HepG2 (cell line): ENCODE measurements around the gene EGFR. TPM values are rescaled to one million over a fixed set of nuclear protein-coding genes. Genes with fewer than 3 reads are reported as not detected.

Experiments
- CCDC6 ChIP-seq: sonication (generic); formaldehyde crosslinking; IDR thresholded peaks from 2 replicates; pipeline ENCODE4 v1.8.1; 2022; ENCODE audit warnings: mild to moderate bottlenecking, missing genetic modification reagents, moderate library complexity
- DNMT1 ChIP-seq: sonication (generic); formaldehyde crosslinking; IDR thresholded peaks from 2 replicates; pipeline ENCODE4 v1.5.1; 2020; ENCODE audit warnings: mild to moderate bottlenecking, missing genetic modification reagents
- GATAD1 ChIP-seq: IDR thresholded peaks from 2 replicates; pipeline ENCODE4 v1.6.1; 2016; ENCODE audit warnings: missing genetic modification reagents, missing compliant biosample characterization
- GATAD2A ChIP-seq: IDR thresholded peaks from 2 replicates; pipeline ENCODE4 v1.6.1; 2016
- HDAC2 ChIP-seq: sonication (generic); formaldehyde crosslinking; IDR thresholded peaks from 2 replicates; pipeline ENCODE4 v1.4.0; 2020; ENCODE audit warnings: missing genetic modification reagents
- HHEX ChIP-seq: IDR thresholded peaks from 2 replicates; pipeline ENCODE4 v1.6.1; 2016; ENCODE audit warnings: control low read depth
- HNF4G ChIP-seq, 2 experiments: sonication (generic) in 1 of 2; formaldehyde crosslinking in 1 of 2; IDR thresholded peaks; 2 replicates each; pipeline versions ENCODE4 v1.4.0 to v1.6.1; 2011 to 2020; ENCODE audit warnings: borderline replicate concordance in 2 of 2, low read depth in 2 of 2, mild to moderate bottlenecking in 2 of 2, low read length in 1 of 2, missing genetic modification reagents in 1 of 2, moderate library complexity in 1 of 2
- MTA3 ChIP-seq: sonication (generic); formaldehyde crosslinking; IDR thresholded peaks from 2 replicates; pipeline ENCODE4 v1.4.0; 2020; ENCODE audit warnings: missing genetic modification reagents
- NCOR1 ChIP-seq: fragments of 200-600 bp; sonication (generic); IDR thresholded peaks from 2 replicates; pipeline ENCODE4 v1.7.0; 2017; ENCODE audit warnings: antibody characterized with exemption, low read length, borderline replicate concordance
- NONO ChIP-seq, 2 experiments: fragments of 450-650 bp in 1 of 2; sonication (generic) in 1 of 2; formaldehyde crosslinking in 1 of 2; IDR thresholded peaks in 1 of 2; conservative IDR thresholded peaks in 1 of 2; 2 replicates each; pipeline versions ENCODE4 v1.6.1 to v1.8.0; 2017 to 2022; ENCODE audit warnings: mild to moderate bottlenecking in 1 of 2, missing genetic modification reagents in 1 of 2, moderate library complexity in 1 of 2
- NR2F2 ChIP-seq: IDR thresholded peaks from 2 replicates; pipeline ENCODE4 v1.6.1; 2012; ENCODE audit warnings: low read depth, inconsistent platforms, borderline replicate concordance
- RARA ChIP-seq: IDR thresholded peaks from 2 replicates; pipeline ENCODE4 v1.6.1; 2016; ENCODE audit warnings: missing genetic modification reagents, missing compliant biosample characterization
- REL ChIP-seq: sonication (generic); formaldehyde crosslinking; conservative IDR thresholded peaks from 2 replicates; pipeline ENCODE4 v1.8.0; 2022; ENCODE audit warnings: mild to moderate bottlenecking, missing genetic modification reagents, moderate library complexity
- SATB2 ChIP-seq: sonication (generic); formaldehyde crosslinking; IDR thresholded peaks from 2 replicates; pipeline ENCODE4 v1.5.0; 2020; ENCODE audit warnings: missing genetic modification reagents
- SRF ChIP-seq: IDR thresholded peaks from 2 replicates; pipeline ENCODE4 v1.6.1; 2011; ENCODE audit warnings: mild to moderate bottlenecking, low read depth, low read length, moderate library complexity
- SRSF9 ChIP-seq: fragments of 200-400 bp; formaldehyde crosslinking; IDR thresholded peaks from 2 replicates; pipeline ENCODE4 v1.6.1; 2018; ENCODE audit warnings: borderline replicate concordance, mild to moderate bottlenecking, low read depth, low read length; ENCODE audit not compliant: insufficient read depth, poor library complexity, severe bottlenecking
- TBX2 ChIP-seq: sonication (generic); formaldehyde crosslinking; IDR thresholded peaks from 2 replicates; pipeline ENCODE4 v1.5.0; 2020; ENCODE audit warnings: missing genetic modification reagents, mild to moderate bottlenecking, borderline replicate concordance
- YEATS2 ChIP-seq: sonication (generic); formaldehyde crosslinking; IDR thresholded peaks from 2 replicates; pipeline ENCODE4 v1.4.0; 2020; ENCODE audit warnings: missing genetic modification reagents, borderline replicate concordance
- ZFP82 ChIP-seq: sonication (generic); formaldehyde crosslinking; IDR thresholded peaks from 2 replicates; pipeline ENCODE4 v1.5.1; 2020; ENCODE audit warnings: mild to moderate bottlenecking, missing genetic modification reagents, borderline replicate concordance
- ZNF510 ChIP-seq: sonication (generic); formaldehyde crosslinking; IDR thresholded peaks from 2 replicates; pipeline ENCODE4 v1.4.0; 2020; ENCODE audit warnings: low read depth, mild to moderate bottlenecking, missing genetic modification reagents
- ZNF564 ChIP-seq: sonication (generic); formaldehyde crosslinking; IDR thresholded peaks from 2 replicates; pipeline ENCODE4 v1.8.1; 2023; ENCODE audit warnings: mild to moderate bottlenecking, missing genetic modification reagents
- ZNF567 ChIP-seq: sonication (generic); formaldehyde crosslinking; IDR thresholded peaks from 2 replicates; pipeline ENCODE4 v1.8.1; 2023; ENCODE audit warnings: mild to moderate bottlenecking, missing genetic modification reagents, borderline replicate concordance
- ZNF737 ChIP-seq: sonication (generic); formaldehyde crosslinking; IDR thresholded peaks from 2 replicates; pipeline ENCODE4 v1.5.0; 2020; ENCODE audit warnings: missing genetic modification reagents, mild to moderate bottlenecking, borderline replicate concordance
- ZNF878 ChIP-seq: sonication (generic); formaldehyde crosslinking; IDR thresholded peaks from 2 replicates; pipeline ENCODE4 v1.8.1; 2023; ENCODE audit warnings: mild to moderate bottlenecking, missing genetic modification reagents, moderate library complexity
- ZZZ3 ChIP-seq: sonication (generic); formaldehyde crosslinking; IDR thresholded peaks from 2 replicates; pipeline ENCODE4 v1.4.0; 2020; ENCODE audit warnings: missing genetic modification reagents, mild to moderate bottlenecking, borderline replicate concordance
- polyA plus RNA-seq, 8 experiments: library from polyadenylated mRNA; depleted of rRNA in 3 of 8; stranded (reverse) in 7 of 8; unstranded in 1 of 8; fragments of >200 nt; fragmentation: Illumina TruSeq in 4 of 8; extraction: Trizol in 4 of 8; gene quantifications; 2 replicates each; pipeline versions ENCODE4 v1.2.1 to v1.2.3, GENCODE V29; 2011 to 2016; ENCODE audit warnings: low read depth in 4 of 8, missing spikeins in 1 of 8, mixed read lengths in 1 of 8; ENCODE audit not compliant: insufficient read depth in 1 of 8
- total RNA-seq, 5 experiments: library from RNA; depleted of rRNA; stranded (reverse); fragments of >200 nt; fragmentation: Illumina TruSeq; extraction: Trizol; gene quantifications; 2 replicates each; pipeline ENCODE4 v1.2.3, GENCODE V29; 2016; ENCODE audit warnings: low read depth in 1 of 5
- TF ChIP-seq, protein P1 (sequence below): fragments of 450-650 bp; IDR thresholded peaks from 2 replicates; pipeline ENCODE4 v1.6.1; 2016
- TF ChIP-seq, protein P2 (sequence below), 2 experiments: IDR thresholded peaks; 2 replicates each; pipeline ENCODE4 v1.6.1; 2011 to 2012; ENCODE audit warnings: low read length in 2 of 2, borderline replicate concordance in 1 of 2, low read depth in 1 of 2, mild to moderate bottlenecking in 1 of 2, moderate library complexity in 1 of 2

EGFR gene
- total and polyA plus RNA-seq, 2 of the 13 experiments (the other 11 are each of a cell fraction or from before 2014, with no cell fraction given): 7.0 to 10.0 TPM

DNA sequence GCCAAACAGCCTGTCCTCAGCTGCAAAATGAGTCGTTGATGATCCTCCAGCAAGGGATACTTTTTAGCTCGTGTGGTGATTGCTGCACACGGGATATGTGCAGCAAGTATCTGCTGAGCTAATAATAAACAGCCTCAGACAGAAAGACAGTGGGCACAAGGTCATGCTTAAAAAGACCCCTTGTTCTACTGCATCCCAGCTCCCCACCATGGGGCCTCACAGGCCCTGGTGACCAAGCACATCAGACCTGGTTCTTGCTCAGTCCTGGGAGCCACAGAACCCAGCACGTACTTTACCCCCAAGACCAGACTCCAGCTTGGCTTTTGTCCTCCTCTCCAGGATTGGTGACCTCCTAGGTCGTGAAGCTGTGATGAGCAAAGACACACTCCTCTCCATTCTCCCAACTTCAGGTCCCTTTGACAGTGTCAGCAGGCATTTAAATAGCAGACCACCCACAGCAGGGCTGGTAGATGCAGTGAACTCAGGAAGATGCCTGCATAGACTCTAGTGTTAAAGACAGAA is 50.5 kb downstream of the EGFR start (continued):
- peak; percentile 43; the same call in 1 of the 2 replicates for TF ChIP-seq HDAC2 (CRISPR knock-in tag)
- TF ChIP-seq, protein P1, sequence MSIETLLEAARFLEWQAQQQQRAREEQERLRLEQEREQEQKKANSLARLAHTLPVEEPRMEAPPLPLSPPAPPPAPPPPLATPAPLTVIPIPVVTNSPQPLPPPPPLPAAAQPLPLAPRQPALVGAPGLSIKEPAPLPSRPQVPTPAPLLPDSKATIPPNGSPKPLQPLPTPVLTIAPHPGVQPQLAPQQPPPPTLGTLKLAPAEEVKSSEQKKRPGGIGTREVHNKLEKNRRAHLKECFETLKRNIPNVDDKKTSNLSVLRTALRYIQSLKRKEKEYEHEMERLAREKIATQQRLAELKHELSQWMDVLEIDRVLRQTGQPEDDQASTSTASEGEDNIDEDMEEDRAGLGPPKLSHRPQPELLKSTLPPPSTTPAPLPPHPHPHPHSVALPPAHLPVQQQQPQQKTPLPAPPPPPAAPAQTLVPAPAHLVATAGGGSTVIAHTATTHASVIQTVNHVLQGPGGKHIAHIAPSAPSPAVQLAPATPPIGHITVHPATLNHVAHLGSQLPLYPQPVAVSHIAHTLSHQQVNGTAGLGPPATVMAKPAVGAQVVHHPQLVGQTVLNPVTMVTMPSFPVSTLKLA: no peak
- TF ChIP-seq SRSF9: no peak
- TF ChIP-seq HNF4G (IDR thresholded peaks at IDR 0.05; ENCODE audit: borderline replicate concordance, low read depth, low read length): peak; percentile 83
- no peak; the same call in 1 of the 2 replicates for TF ChIP-seq HNF4G (CRISPR knock-in tag; IDR thresholded peaks at IDR 0.05; ENCODE audit: borderline replicate concordance, low read depth)
- TF ChIP-seq GATAD1 (CRISPR knock-in tag): no peak
- no peak for TF ChIP-seq ZFP82
- no peak for TF ChIP-seq CCDC6 (CRISPR knock-in tag)
- TF ChIP-seq HHEX (CRISPR knock-in tag): no peak
- peak; percentile 29; the same call in 1 of the 2 replicates for TF ChIP-seq TBX2
- TF ChIP-seq NCOR1: peak; percentile 79; the same call in 1 of the 2 replicates
- TF ChIP-seq YEATS2 (CRISPR knock-in tag): no peak
- TF ChIP-seq REL (CRISPR knock-in tag): no peak
- TF ChIP-seq, protein P2, sequence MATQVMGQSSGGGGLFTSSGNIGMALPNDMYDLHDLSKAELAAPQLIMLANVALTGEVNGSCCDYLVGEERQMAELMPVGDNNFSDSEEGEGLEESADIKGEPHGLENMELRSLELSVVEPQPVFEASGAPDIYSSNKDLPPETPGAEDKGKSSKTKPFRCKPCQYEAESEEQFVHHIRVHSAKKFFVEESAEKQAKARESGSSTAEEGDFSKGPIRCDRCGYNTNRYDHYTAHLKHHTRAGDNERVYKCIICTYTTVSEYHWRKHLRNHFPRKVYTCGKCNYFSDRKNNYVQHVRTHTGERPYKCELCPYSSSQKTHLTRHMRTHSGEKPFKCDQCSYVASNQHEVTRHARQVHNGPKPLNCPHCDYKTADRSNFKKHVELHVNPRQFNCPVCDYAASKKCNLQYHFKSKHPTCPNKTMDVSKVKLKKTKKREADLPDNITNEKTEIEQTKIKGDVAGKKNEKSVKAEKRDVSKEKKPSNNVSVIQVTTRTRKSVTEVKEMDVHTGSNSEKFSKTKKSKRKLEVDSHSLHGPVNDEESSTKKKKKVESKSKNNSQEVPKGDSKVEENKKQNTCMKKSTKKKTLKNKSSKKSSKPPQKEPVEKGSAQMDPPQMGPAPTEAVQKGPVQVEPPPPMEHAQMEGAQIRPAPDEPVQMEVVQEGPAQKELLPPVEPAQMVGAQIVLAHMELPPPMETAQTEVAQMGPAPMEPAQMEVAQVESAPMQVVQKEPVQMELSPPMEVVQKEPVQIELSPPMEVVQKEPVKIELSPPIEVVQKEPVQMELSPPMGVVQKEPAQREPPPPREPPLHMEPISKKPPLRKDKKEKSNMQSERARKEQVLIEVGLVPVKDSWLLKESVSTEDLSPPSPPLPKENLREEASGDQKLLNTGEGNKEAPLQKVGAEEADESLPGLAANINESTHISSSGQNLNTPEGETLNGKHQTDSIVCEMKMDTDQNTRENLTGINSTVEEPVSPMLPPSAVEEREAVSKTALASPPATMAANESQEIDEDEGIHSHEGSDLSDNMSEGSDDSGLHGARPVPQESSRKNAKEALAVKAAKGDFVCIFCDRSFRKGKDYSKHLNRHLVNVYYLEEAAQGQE (IDR thresholded peaks at IDR 0.05; ENCODE audit: borderline replicate concordance in 1 of 2, low read depth in 1 of 2, low read length in 2 of 2): peak in 1 of 2 experiments; percentile 32; a peak in 1 of 4 replicates
- no peak for TF ChIP-seq MTA3 (CRISPR knock-in tag)
- no peak for TF ChIP-seq ZNF567 (CRISPR knock-in tag)
- no peak for TF ChIP-seq ZNF510
- peak; percentile 42 for TF ChIP-seq RARA (CRISPR knock-in tag)
- TF ChIP-seq ZNF564: no peak
- TF ChIP-seq GATAD2A (CRISPR knock-in tag): peak; percentile 75
- TF ChIP-seq ZNF878 (CRISPR knock-in tag): no peak
- no peak for TF ChIP-seq NONO (IDR thresholded peaks at IDR 0.05)
- 0 out of 2 replicates have a peak, but pooled peaks have one; percentile 63 for TF ChIP-seq NONO (CRISPR knock-in tag; conservative IDR thresholded peaks at IDR 0.05)
- no peak for TF ChIP-seq SATB2 (CRISPR knock-in tag)
- TF ChIP-seq ZZZ3: no peak
- no peak for TF ChIP-seq SRF
- TF ChIP-seq NR2F2: peak; percentile 75
- TF ChIP-seq DNMT1 (CRISPR knock-in tag): no peak
- TF ChIP-seq ZNF737 (CRISPR knock-in tag): no peak
